Trophoblast cell (in vitro differentiated cells and primary cell): ENCODE results near the gene OR2M5. TPM values are rescaled to one million over a fixed set of nuclear protein-coding genes. Genes with fewer than 3 reads are reported as not detected.

Experiments used
- DNase-seq, 2 donors: peaks; one replicate each; pipeline ENCODE4 v3.0.0-alpha.2; 2016
- H2AFZ ChIP-seq: 2 replicates; pipeline ENCODE4 v1.6.1; 2013; ENCODE audit warnings: low read length, moderate library complexity, mild to moderate bottlenecking; ENCODE audit not compliant: insufficient read depth, poor library complexity
- H2AK5ac ChIP-seq: 2 replicates; pipeline ENCODE4 v1.6.1; 2013; ENCODE audit warnings: mild to moderate bottlenecking, low read length
- H2BK120ac ChIP-seq: 2 replicates; pipeline ENCODE4 v1.6.1; 2013; ENCODE audit warnings: low read length, mild to moderate bottlenecking, moderate library complexity; ENCODE audit not compliant: insufficient read depth, poor library complexity
- H2BK12ac ChIP-seq: 2 replicates; pipeline ENCODE4 v1.6.1; 2013; ENCODE audit warnings: mild to moderate bottlenecking, low read length, moderate library complexity
- H2BK5ac ChIP-seq: 2 replicates; pipeline ENCODE4 v1.6.1; 2013; ENCODE audit warnings: low read length, low read depth, moderate library complexity, mild to moderate bottlenecking; ENCODE audit not compliant: poor library complexity
- H3K14ac ChIP-seq: 2 replicates; pipeline ENCODE4 v1.6.1; 2013; ENCODE audit warnings: mild to moderate bottlenecking, low read length
- H3K18ac ChIP-seq: 2 replicates; pipeline ENCODE4 v1.6.1; 2013; ENCODE audit warnings: mild to moderate bottlenecking, low read length
- H3K23ac ChIP-seq: 2 replicates; pipeline ENCODE4 v1.6.1; 2013; ENCODE audit warnings: low read length
- H3K27ac ChIP-seq: 2 replicates; pipeline ENCODE4 v1.5.1; 2013; ENCODE audit warnings: low read depth, mild to moderate bottlenecking, inconsistent platforms, low read length, moderate library complexity
- H3K27me3 ChIP-seq: 2 replicates; pipeline ENCODE4 v1.6.1; 2013; ENCODE audit warnings: inconsistent platforms, mild to moderate bottlenecking, low read length, moderate library complexity; ENCODE audit not compliant: insufficient read depth
- H3K36me3 ChIP-seq, 2 experiments: 1 replicate in 1 of 2; 2 replicates in 1 of 2; pipeline ENCODE4 v1.6.1; 2013; ENCODE audit warnings: low read length in 2 of 2, mild to moderate bottlenecking in 2 of 2, moderate library complexity in 1 of 2; ENCODE audit not compliant: insufficient read depth in 2 of 2, control insufficient read depth in 1 of 2
- H3K4ac ChIP-seq: 2 replicates; pipeline ENCODE4 v1.6.1; 2013; ENCODE audit warnings: low read depth, mild to moderate bottlenecking, low read length, moderate library complexity
- H3K4me1 ChIP-seq, 2 experiments: 1 replicate in 1 of 2; 2 replicates in 1 of 2; pipeline ENCODE4 v1.6.1; 2013; ENCODE audit warnings: low read length in 2 of 2, mild to moderate bottlenecking in 2 of 2, moderate library complexity in 1 of 2; ENCODE audit not compliant: insufficient read depth in 2 of 2, control insufficient read depth in 1 of 2
- H3K4me2 ChIP-seq: 2 replicates; pipeline ENCODE4 v1.6.1; 2013; ENCODE audit warnings: inconsistent platforms, mild to moderate bottlenecking, low read length, moderate library complexity
- H3K4me3 ChIP-seq: 2 replicates; pipeline ENCODE4 v1.5.1; 2013; ENCODE audit warnings: mild to moderate bottlenecking, low read depth, low read length, inconsistent platforms
- H3K79me1 ChIP-seq: one replicate; pipeline ENCODE4 v1.6.1; 2013; ENCODE audit warnings: low read length
- H3K79me2 ChIP-seq: 2 replicates; pipeline ENCODE4 v1.6.1; 2013; ENCODE audit warnings: low read length, mild to moderate bottlenecking; ENCODE audit not compliant: control insufficient read depth, insufficient read depth, poor library complexity
- H3K9ac ChIP-seq: 2 replicates; pipeline ENCODE4 v1.6.1; 2013; ENCODE audit warnings: mild to moderate bottlenecking, low read length
- H3K9me3 ChIP-seq: 2 replicates; pipeline ENCODE4 v1.6.1; 2013; ENCODE audit warnings: low read depth, mild to moderate bottlenecking, control low read depth, inconsistent platforms, low read length; ENCODE audit not compliant: insufficient read depth
- H4K12ac ChIP-seq: 2 replicates; pipeline ENCODE4 v1.6.1; 2013; ENCODE audit warnings: low read depth, mild to moderate bottlenecking, low read length, moderate library complexity
- H4K8ac ChIP-seq: 2 replicates; pipeline ENCODE4 v1.6.1; 2013; ENCODE audit warnings: low read depth, mild to moderate bottlenecking, low read length, moderate library complexity
- H4K91ac ChIP-seq: one replicate; pipeline ENCODE4 v1.6.1; 2013; ENCODE audit warnings: low read depth, mild to moderate bottlenecking, low read length, moderate library complexity
- WGBS: extraction: QIAGEN DNeasy Blood & Tissue Kit; methylation state at CpG from one replicate; pipeline ENCODE4 v1.1.7; 2013; ENCODE audit warnings: missing lambda C conversion rate; ENCODE audit not compliant: insufficient read length, insufficient coverage; ENCODE audit errors: extremely low coverage; 5-methylcytosine and 5-hydroxymethylcytosine counted together
- polyA plus RNA-seq: library from polyadenylated mRNA; stranded (reverse); fragments of 200-250 nt; gene quantifications from 2 replicates; pipeline ENCODE4 v1.2.3, GENCODE V29; 2013

OR2M5 gene, protein sequence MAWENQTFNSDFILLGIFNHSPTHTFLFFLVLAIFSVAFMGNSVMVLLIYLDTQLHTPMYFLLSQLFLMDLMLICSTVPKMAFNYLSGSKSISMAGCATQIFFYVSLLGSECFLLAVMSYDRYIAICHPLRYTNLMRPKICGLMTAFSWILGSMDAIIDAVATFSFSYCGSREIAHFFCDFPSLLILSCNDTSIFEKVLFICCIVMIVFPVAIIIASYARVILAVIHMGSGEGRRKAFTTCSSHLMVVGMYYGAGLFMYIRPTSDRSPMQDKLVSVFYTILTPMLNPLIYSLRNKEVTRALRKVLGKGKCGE
- polyA plus RNA-seq: not detected in 2 replicates

DNA sequence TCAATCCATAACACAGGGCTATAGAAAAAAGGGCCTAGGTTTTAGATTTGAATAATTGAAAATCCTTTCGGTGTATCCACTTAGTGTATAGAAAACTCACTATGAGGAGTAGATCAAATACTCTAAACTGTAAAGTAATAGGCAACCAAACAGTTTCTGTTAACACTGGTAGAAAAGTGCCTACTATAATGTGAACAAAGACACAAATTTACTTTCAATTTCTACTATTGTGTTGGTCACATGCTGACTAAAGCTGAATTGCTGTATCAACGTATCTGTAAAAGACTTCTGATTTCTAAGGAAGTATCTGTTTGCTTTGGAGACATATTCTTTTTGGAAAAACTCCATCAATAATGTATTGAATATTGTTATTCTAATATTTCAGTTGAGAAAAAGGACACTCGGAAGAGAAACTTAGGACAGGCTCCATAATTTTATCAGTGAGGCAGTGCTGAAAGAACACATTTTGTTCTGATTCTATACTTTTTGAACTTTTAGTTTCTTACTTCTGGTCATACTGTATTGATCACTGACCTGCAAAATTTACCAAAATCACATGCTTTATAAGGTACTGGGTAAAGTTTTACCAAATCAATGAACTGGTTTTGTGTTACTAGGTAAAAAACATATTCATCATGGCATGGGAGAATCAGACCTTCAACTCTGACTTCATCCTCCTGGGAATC, at the start of gene OR2M5:
Gene OR2M5 (plus strand): TSS at position 636 of the 686 bp plus-strand sequence. CDS start 0 bp downstream, at position 636.
- Histone ChIP-seq H4K8ac (no peak within 1 kb of the TSS), H3K27me3 (no peaks in the 10 kb centered on the region), H4K91ac (no peak within 1 kb of the TSS), H3K9ac (no peak within 1 kb of the TSS), H3K4ac (no peak within 1 kb of the TSS), H2BK12ac (no peak within 1 kb of the TSS), H3K18ac (no peak within 1 kb of the TSS), H3K23ac (no peak within 1 kb of the TSS), H3K27ac (no peak within 1 kb of the TSS), H3K79me1 (no peaks in the 10 kb centered on the region), H3K9me3 (peaks cover 6% of the 10 kb centered on the region), H3K4me3 (no peak within 1 kb of the TSS), H2AFZ (no peak within 1 kb of the TSS), H4K12ac (no peak within 1 kb of the TSS), H3K4me2 (no peak within 1 kb of the TSS), H3K4me1 (no peaks in the 10 kb centered on the region), H2BK5ac (no peak within 1 kb of the TSS), H3K36me3 (no peaks in the 10 kb centered on the region), H2AK5ac (no peak within 1 kb of the TSS), H3K79me2 (no peaks in the 10 kb centered on the region), H3K14ac (no peak within 1 kb of the TSS), H2BK120ac (no peak within 1 kb of the TSS)
- WGBS: no CpG with 5 or more reads among the region's 3 CpGs
- no peak for DNase-seq

DNA sequence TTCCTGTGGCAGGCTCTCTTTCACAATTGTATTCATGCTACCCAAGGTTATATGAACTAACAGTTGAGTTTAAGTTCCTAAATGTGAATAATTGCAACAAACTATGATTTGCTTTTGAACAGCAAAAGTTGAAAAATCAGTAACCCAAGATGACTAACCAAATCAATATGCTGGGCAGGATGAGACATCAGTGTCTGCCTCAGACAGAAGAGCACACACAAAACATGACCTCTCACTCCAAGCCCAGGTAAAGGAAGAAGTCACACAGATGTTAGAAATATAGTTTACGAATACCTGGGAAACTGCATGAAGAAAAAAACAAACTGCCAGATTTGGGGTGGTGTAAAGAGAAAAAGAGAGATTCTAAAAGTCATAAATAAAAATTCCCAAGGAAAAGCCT, 46.4 kb upstream of the OR2M5 start:
- Histone ChIP-seq H3K27ac (no peak overlapping the region), H2AFZ (no peak overlapping the region), H2BK12ac (no peak overlapping the region), H3K27me3 (no peaks in the 10 kb centered on the region), H3K36me3 (no peaks in the 10 kb centered on the region), H2BK5ac (no peak overlapping the region), H2BK120ac (no peak overlapping the region), H4K12ac (no peak overlapping the region), H3K79me1 (no peaks in the 10 kb centered on the region), H4K91ac (no peak overlapping the region), H3K18ac (no peak overlapping the region), H3K9ac (no peak overlapping the region), H3K79me2 (no peaks in the 10 kb centered on the region), H4K8ac (no peak overlapping the region), H3K14ac (no peak overlapping the region), H3K4ac (no peak overlapping the region), H3K9me3 (peaks cover 9% of the 10 kb centered on the region), H2AK5ac (no peak overlapping the region), H3K4me1 (no peaks in the 10 kb centered on the region), H3K23ac (no peak overlapping the region), H3K4me2 (no peak overlapping the region), H3K4me3 (no peak overlapping the region)
- DNase-seq: no peak
- no CpG with 5 or more reads among the region's 1 CpG for WGBS

DNA sequence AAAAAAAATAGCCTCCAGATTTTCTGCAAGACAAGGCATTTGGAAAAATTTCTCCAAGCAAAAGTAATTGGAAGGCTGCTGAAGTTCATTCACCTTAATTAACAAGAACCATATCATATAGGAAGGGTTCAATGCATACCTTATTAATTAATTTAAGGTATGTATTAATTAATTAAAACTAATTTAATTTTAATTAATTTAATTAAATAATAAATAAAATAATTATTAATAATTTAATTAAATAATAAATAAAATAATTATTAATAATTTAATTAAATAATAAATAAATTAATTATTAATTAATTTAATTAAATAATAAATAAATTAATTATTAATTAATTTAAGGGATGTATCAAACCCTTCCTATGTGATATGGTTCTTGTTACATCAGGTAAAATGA, 42.1 kb upstream of the OR2M5 start:
- H3K79me1 ChIP-seq: no peaks in the 10 kb centered on the region
- no peak overlapping the region for H4K91ac ChIP-seq

GRCh38 chr1:248111157-248111556, 33.8 kb upstream of the OR2M5 start:
- H2AFZ ChIP-seq: no peak overlapping the region
- H3K9ac ChIP-seq: no peak overlapping the region
- no peak overlapping the region for H2AK5ac ChIP-seq
- WGBS: no CpG with 5 or more reads among the region's 5 CpGs
- no peaks in the 10 kb centered on the region for H3K79me1 ChIP-seq
- no peak for DNase-seq
- H3K4me3 ChIP-seq: no peak overlapping the region
- H3K27me3 ChIP-seq: no peaks in the 10 kb centered on the region
- no peak overlapping the region for H3K14ac ChIP-seq
- no peak overlapping the region for H3K27ac ChIP-seq
- H3K36me3 ChIP-seq: no peaks in the 10 kb centered on the region
- no peak overlapping the region for H4K8ac ChIP-seq
- H4K12ac ChIP-seq: no peak overlapping the region
- no peak overlapping the region for H2BK12ac ChIP-seq
- H4K91ac ChIP-seq: no peak overlapping the region
- H3K18ac ChIP-seq: no peak overlapping the region
- no peak overlapping the region for H3K23ac ChIP-seq
- H3K4me1 ChIP-seq: no peaks in the 10 kb centered on the region
- H2BK5ac ChIP-seq: no peak overlapping the region
- H3K9me3 ChIP-seq: peaks cover 13% of the 10 kb centered on the region
- H3K4me2 ChIP-seq: no peak overlapping the region
- H3K4ac ChIP-seq: no peak overlapping the region
- no peaks in the 10 kb centered on the region for H3K79me2 ChIP-seq
- no peak overlapping the region for H2BK120ac ChIP-seq

More for the DNA sequence above, 42.1 kb upstream of the OR2M5 start:
- Histone ChIP-seq H3K18ac (no peak overlapping the region), H3K9ac (no peak overlapping the region), H3K4ac (no peak overlapping the region), H2AFZ (no peak overlapping the region), H3K27ac (no peak overlapping the region), H3K79me2 (no peaks in the 10 kb centered on the region), H3K27me3 (no peaks in the 10 kb centered on the region), H3K36me3 (no peaks in the 10 kb centered on the region), H4K8ac (no peak overlapping the region), H2BK12ac (no peak overlapping the region), H3K4me3 (no peak overlapping the region), H3K14ac (no peak overlapping the region), H3K23ac (no peak overlapping the region), H3K9me3 (peaks cover 12% of the 10 kb centered on the region), H2BK5ac (no peak overlapping the region), H2BK120ac (no peak overlapping the region), H3K4me1 (no peaks in the 10 kb centered on the region), H4K12ac (no peak overlapping the region), H2AK5ac (no peak overlapping the region), H3K4me2 (no peak overlapping the region)
- DNase-seq: no peak
